DOHH2 (cell line): ENCODE measurements around the gene RUNX2.

Source experiments
- CTCF ChIP-seq: fragments of 200-600 bp; sonication (generic); IDR thresholded peaks from one replicate; pipeline ENCODE4 v1.5.1; 2014; ENCODE audit warnings: antibody characterized with exemption, mild to moderate bottlenecking, low read depth, low read length; ENCODE audit not compliant: poor library complexity, severe bottlenecking
- EZH2phosphoT487 ChIP-seq: fragments of 200-600 bp; sonication (generic); IDR thresholded peaks from 2 replicates; pipeline ENCODE4 v1.6.1; 2017; ENCODE audit warnings: borderline replicate concordance, mild to moderate bottlenecking, antibody characterized with exemption, low read length, moderate library complexity, mixed read lengths

- TF ChIP-seq CTCF (no peak), EZH2phosphoT487 (no peak)
Observed at GRCh38 chr6:45496085-45496433, 167.9 kb downstream of the RUNX2 start.
